ENCODE measurements around the gene PRDM2.

The PRDM2 gene

GRCh38 chr1:13823936-13824335, 123.9 kb downstream of the PRDM2 start:
- H3K4me3 ChIP-seq (ENCODE audit: low read depth, low read length), result no peak overlapping the region
- H3K36me3 ChIP-seq (ENCODE audit: control insufficient read depth in 2 of 2, insufficient read depth in 1 of 2, low read length in 2 of 2), result peaks cover 0 to 5% of the 10 kb centered on the region in 2 experiments; a peak in 1 of 3 replicates
- no peaks in the 10 kb centered on the region for H3K9me3 ChIP-seq (ENCODE audit: control insufficient read depth, insufficient read depth, low read depth, low read length)
- no peak overlapping the region for H3K27ac ChIP-seq (ENCODE audit: extremely low read depth, low read depth, low read length)
- no peak for TF ChIP-seq GLIS1 (tag by site-specific recombination; IDR thresholded peaks at IDR 0.05)
- no peak for TF ChIP-seq ZBTB20 (tag by site-specific recombination; IDR thresholded peaks at IDR 0.05)
- TF ChIP-seq ZSCAN16 (tag by site-specific recombination; IDR thresholded peaks at IDR 0.05), result no peak
- no peak for TF ChIP-seq ZNF280C (tag by site-specific recombination; IDR thresholded peaks at IDR 0.05)
- TF ChIP-seq ZNF114 (tag by site-specific recombination; IDR thresholded peaks at IDR 0.05), result no peak
- no peak for TF ChIP-seq ZNF596 (tag by site-specific recombination; IDR thresholded peaks at IDR 0.05)
- no peak for TF ChIP-seq ZBTB21 (tag by site-specific recombination; IDR thresholded peaks at IDR 0.05)
- no peak for TF ChIP-seq ZNF157 (tag by site-specific recombination; IDR thresholded peaks at IDR 0.05)
- TF ChIP-seq ZNF423 (tag by site-specific recombination; IDR thresholded peaks at IDR 0.05), result no peak
- TF ChIP-seq, protein P1, sequence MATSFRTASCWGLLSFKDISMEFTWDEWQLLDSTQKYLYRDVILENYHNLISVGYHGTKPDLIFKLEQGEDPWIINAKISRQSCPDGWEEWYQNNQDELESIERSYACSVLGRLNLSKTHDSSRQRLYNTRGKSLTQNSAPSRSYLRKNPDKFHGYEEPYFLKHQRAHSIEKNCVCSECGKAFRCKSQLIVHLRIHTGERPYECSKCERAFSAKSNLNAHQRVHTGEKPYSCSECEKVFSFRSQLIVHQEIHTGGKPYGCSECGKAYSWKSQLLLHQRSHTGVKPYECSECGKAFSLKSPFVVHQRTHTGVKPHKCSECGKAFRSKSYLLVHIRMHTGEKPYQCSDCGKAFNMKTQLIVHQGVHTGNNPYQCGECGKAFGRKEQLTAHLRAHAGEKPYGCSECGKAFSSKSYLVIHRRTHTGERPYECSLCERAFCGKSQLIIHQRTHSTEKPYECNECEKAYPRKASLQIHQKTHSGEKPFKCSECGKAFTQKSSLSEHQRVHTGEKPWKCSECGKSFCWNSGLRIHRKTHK (tag by site-specific recombination; IDR thresholded peaks at IDR 0.05), result no peak
- TF ChIP-seq, protein P2, sequence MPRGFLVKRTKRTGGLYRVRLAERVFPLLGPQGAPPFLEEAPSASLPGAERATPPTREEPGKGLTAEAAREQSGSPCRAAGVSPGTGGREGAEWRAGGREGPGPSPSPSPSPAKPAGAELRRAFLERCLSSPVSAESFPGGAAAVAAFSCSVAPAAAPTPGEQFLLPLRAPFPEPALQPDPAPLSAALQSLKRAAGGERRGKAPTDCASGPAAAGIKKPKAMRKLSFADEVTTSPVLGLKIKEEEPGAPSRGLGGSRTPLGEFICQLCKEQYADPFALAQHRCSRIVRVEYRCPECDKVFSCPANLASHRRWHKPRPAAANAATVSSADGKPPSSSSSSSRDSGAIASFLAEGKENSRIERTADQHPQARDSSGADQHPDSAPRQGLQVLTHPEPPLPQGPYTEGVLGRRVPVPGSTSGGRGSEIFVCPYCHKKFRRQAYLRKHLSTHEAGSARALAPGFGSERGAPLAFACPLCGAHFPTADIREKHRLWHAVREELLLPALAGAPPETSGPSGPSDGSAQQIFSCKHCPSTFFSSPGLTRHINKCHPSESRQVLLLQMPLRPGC (tag by site-specific recombination; IDR thresholded peaks at IDR 0.05), result no peak
- no peak for TF ChIP-seq HOXD13 (CRISPR knock-in tag; IDR thresholded peaks at IDR 0.05; ENCODE audit: borderline replicate concordance)
- CTCF ChIA-PET, result interaction anchor here (0.7 to 2.9 kb wide), 3 partner anchors 9 to 159 kb away, joined by 3 to 11 read pairs (median 5); no protein-coding TSS in a partner anchor
- POLR2A ChIA-PET, result no interaction called here
- H3K4me1 ChIP-seq (ENCODE audit: control insufficient read depth, insufficient read depth, low read length), result no peaks in the 10 kb centered on the region

GRCh38 chr1:13824626-13825025, 124.6 kb downstream of the PRDM2 start:
- H3K4me3 ChIP-seq (ENCODE audit: low read depth, low read length), result no peak overlapping the region
- POLR2A ChIA-PET, result no interaction called here
- H3K36me3 ChIP-seq (ENCODE audit: control insufficient read depth in 2 of 2, insufficient read depth in 1 of 2, low read length in 2 of 2), result peaks cover 0 to 5% of the 10 kb centered on the region in 2 experiments; a peak in 1 of 3 replicates
- H3K9me3 ChIP-seq (ENCODE audit: control insufficient read depth, insufficient read depth, low read depth, low read length), result no peaks in the 10 kb centered on the region
- CTCF ChIA-PET, result interaction anchor here (0.7 to 2.9 kb wide), 5 partner anchors 10 to 1075 kb away, joined by 3 to 11 read pairs (median 4); no protein-coding TSS in a partner anchor
- no peak overlapping the region for H3K27ac ChIP-seq (ENCODE audit: extremely low read depth, low read depth, low read length)
- no peaks in the 10 kb centered on the region for H3K4me1 ChIP-seq (ENCODE audit: control insufficient read depth, insufficient read depth, low read length)
- TF ChIP-seq YY1 (tag by site-specific recombination; IDR thresholded peaks at IDR 0.05) (no peak), GLI2 (tag by site-specific recombination; IDR thresholded peaks at IDR 0.05; ENCODE audit: borderline replicate concordance, low read depth) (no peak), KLF8 (tag by site-specific recombination; IDR thresholded peaks at IDR 0.05) (no peak), ZNF266 (tag by site-specific recombination; IDR thresholded peaks at IDR 0.05; ENCODE audit: low read depth) (no peak), ZNF521 (tag by site-specific recombination; IDR thresholded peaks at IDR 0.05) (no peak), MYNN (tag by site-specific recombination; IDR thresholded peaks at IDR 0.05; ENCODE audit: borderline replicate concordance) (no peak), ZFP3 (tag by site-specific recombination; IDR thresholded peaks at IDR 0.05; ENCODE audit: low read depth) (no peak), ZNF677 (tag by site-specific recombination; IDR thresholded peaks at IDR 0.05) (no peak), KLF10 (tag by site-specific recombination; IDR thresholded peaks at IDR 0.05) (no peak), ZNF239 (tag by site-specific recombination; IDR thresholded peaks at IDR 0.05) (no peak), SP7 (tag by site-specific recombination; IDR thresholded peaks at IDR 0.05) (no peak)
- TF ChIP-seq, protein P3, sequence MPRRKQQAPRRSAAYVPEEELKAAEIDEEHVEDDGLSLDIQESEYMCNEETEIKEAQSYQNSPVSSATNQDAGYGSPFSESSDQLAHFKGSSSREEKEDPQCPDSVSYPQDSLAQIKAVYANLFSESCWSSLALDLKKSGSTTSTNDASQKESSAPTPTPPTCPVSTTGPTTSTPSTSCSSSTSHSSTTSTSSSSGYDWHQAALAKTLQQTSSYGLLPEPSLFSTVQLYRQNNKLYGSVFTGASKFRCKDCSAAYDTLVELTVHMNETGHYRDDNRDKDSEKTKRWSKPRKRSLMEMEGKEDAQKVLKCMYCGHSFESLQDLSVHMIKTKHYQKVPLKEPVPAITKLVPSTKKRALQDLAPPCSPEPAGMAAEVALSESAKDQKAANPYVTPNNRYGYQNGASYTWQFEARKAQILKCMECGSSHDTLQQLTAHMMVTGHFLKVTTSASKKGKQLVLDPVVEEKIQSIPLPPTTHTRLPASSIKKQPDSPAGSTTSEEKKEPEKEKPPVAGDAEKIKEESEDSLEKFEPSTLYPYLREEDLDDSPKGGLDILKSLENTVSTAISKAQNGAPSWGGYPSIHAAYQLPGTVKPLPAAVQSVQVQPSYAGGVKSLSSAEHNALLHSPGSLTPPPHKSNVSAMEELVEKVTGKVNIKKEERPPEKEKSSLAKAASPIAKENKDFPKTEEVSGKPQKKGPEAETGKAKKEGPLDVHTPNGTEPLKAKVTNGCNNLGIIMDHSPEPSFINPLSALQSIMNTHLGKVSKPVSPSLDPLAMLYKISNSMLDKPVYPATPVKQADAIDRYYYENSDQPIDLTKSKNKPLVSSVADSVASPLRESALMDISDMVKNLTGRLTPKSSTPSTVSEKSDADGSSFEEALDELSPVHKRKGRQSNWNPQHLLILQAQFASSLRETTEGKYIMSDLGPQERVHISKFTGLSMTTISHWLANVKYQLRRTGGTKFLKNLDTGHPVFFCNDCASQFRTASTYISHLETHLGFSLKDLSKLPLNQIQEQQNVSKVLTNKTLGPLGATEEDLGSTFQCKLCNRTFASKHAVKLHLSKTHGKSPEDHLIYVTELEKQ (tag by site-specific recombination; IDR thresholded peaks at IDR 0.05; ENCODE audit: borderline replicate concordance), result no peak
- TF ChIP-seq, protein P4, sequence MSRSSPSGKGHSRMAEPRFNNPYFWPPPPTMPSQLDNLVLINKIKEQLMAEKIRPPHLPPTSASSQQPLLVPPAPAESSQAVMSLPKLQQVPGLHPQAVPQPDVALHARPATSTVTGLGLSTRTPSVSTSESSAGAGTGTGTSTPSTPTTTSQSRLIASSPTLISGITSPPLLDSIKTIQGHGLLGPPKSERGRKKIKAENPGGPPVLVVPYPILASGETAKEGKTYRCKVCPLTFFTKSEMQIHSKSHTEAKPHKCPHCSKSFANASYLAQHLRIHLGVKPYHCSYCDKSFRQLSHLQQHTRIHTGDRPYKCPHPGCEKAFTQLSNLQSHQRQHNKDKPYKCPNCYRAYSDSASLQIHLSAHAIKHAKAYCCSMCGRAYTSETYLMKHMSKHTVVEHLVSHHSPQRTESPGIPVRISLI (tag by site-specific recombination; IDR thresholded peaks at IDR 0.05), result no peak
- TF ChIP-seq, protein P5, sequence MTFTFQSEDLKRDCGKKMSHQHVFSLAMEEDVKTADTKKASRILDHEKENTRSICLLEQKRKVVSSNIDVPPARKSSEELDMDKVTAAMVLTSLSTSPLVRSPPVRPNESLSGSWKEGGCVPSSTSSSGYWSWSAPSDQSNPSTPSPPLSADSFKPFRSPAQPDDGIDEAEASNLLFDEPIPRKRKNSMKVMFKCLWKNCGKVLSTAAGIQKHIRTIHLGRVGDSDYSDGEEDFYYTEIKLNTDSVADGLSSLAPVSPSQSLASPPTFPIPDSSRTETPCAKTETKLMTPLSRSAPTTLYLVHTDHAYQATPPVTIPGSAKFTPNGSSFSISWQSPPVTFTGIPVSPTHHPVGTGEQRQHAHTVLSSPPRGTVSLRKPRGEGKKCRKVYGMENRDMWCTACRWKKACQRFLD (tag by site-specific recombination; IDR thresholded peaks at IDR 0.05), result no peak

Data from HEK293 (cell line).